ENCODE results near the gene ARHGEF2. TPM values are rescaled to one million over a fixed set of nuclear protein-coding genes. Genes with fewer than 3 reads are reported as not detected.

The ARHGEF2 gene
- total and polyA plus RNA-seq, 2 of the 13 experiments (the other 11 are each of a cell fraction or from before 2014, with no cell fraction given) = 16.1 to 32.1 TPM

- no peak for TF ChIP-seq PBX3 (CRISPR knock-in tag; IDR thresholded peaks at IDR 0.05; ENCODE audit: borderline replicate concordance)
- TF ChIP-seq HDAC2 (CRISPR knock-in tag; IDR thresholded peaks at IDR 0.05) = no peak
Measured at GRCh38 chr1:155966750-155967149, 11.6 kb downstream of the ARHGEF2 start (continued).

DNA sequence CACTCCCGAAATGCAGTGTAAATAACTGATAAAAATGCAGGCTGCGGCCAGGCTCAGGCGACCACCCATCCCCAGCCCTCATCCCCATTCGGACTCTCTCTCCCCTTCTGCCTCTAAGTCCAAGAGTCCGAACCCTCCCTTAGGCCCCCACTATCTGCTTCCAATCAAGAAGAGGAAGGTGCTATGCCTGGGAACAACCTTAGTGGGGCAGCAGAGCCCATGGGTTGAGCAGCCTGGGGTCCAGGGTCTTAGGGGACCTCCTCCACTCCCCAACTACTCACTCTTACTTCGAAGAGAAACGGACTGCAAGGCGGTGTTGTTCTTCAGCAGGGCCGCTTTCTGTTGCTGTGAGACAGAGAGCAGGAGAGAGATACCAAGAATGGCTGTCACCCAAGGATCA is 12.2 kb downstream of the ARHGEF2 start:
- POLR2A ChIA-PET = interaction anchor here (2.4 to 5.0 kb wide), 3 partner anchors 11 to 21 kb away, joined by 18 to 64 read pairs (median 37); partner anchors contain the start of gene ARHGEF2
- H3K79me2 ChIP-seq (ENCODE audit: insufficient read depth, low read length) = peaks cover 19% of the 10 kb centered on the region
- CTCF ChIA-PET (ENCODE audit: low intra/inter-chr PET ratio, low total read pairs) = interaction anchor here (0.7 kb wide), 1 partner anchor 23 kb away, joined by 5 read pairs; no protein-coding TSS in a partner anchor
- TF ChIP-seq ZNF703 (CRISPR knock-in tag; IDR thresholded peaks at IDR 0.05; ENCODE audit: borderline replicate concordance) (no peak), LCORL (IDR thresholded peaks at IDR 0.05) (no peak), LCORL (CRISPR knock-in tag; IDR thresholded peaks at IDR 0.05) (peak; percentile 47; the same call in 1 of the 2 replicates), ZBTB49 (CRISPR knock-in tag; IDR thresholded peaks at IDR 0.05; ENCODE audit: borderline replicate concordance) (no peak), HNF4A (CRISPR knock-in tag; IDR thresholded peaks at IDR 0.05) (peak; percentile 52), ZMAT3 (CRISPR knock-in tag; conservative IDR thresholded peaks at IDR 0.05) (no peak), HOXA3 (CRISPR knock-in tag; IDR thresholded peaks at IDR 0.05) (0 out of 2 replicates have a peak, but pooled peaks have one; percentile 18), RAD21 (CRISPR knock-in tag; IDR thresholded peaks at IDR 0.05) (peak; percentile 56; the same call in 1 of the 2 replicates), ZNF263 (CRISPR knock-in tag; IDR thresholded peaks at IDR 0.05) (peak; percentile 30; the same call in 1 of the 2 replicates), KDM5B (CRISPR knock-in tag; IDR thresholded peaks at IDR 0.05; ENCODE audit: borderline replicate concordance) (0 out of 2 replicates have a peak, but pooled peaks have one; percentile 17), STAG1 (CRISPR knock-in tag; IDR thresholded peaks at IDR 0.05) (peak; percentile 63), PATZ1 (CRISPR knock-in tag; IDR thresholded peaks at IDR 0.05) (0 out of 2 replicates have a peak, but pooled peaks have one; percentile 44)
- TF ChIP-seq, protein P1, sequence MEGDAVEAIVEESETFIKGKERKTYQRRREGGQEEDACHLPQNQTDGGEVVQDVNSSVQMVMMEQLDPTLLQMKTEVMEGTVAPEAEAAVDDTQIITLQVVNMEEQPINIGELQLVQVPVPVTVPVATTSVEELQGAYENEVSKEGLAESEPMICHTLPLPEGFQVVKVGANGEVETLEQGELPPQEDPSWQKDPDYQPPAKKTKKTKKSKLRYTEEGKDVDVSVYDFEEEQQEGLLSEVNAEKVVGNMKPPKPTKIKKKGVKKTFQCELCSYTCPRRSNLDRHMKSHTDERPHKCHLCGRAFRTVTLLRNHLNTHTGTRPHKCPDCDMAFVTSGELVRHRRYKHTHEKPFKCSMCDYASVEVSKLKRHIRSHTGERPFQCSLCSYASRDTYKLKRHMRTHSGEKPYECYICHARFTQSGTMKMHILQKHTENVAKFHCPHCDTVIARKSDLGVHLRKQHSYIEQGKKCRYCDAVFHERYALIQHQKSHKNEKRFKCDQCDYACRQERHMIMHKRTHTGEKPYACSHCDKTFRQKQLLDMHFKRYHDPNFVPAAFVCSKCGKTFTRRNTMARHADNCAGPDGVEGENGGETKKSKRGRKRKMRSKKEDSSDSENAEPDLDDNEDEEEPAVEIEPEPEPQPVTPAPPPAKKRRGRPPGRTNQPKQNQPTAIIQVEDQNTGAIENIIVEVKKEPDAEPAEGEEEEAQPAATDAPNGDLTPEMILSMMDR (CRISPR knock-in tag; IDR thresholded peaks at IDR 0.05) = peak; percentile 68

More for the DNA sequence above, 12.2 kb downstream of the ARHGEF2 start:
- H3K4me2 ChIP-seq (ENCODE audit: low read depth, low read length) = no peak overlapping the region
- DNase-seq (ENCODE audit: low spot score) = no peak
- peak overlapping the region; percentile 86 for H3K27ac ChIP-seq (ENCODE audit: extremely low read length, insufficient read depth, low read length)
- peak; percentile 23; the same call in 2 of the 3 replicates for ATAC-seq
- no peaks in the 10 kb centered on the region; the same call in 1 of the 2 replicates for H4K20me1 ChIP-seq (ENCODE audit: insufficient read depth, low read length)
- no peak for FAIRE-seq
- H3K27me3 ChIP-seq (ENCODE audit: control insufficient read depth in 1 of 2, insufficient read depth in 2 of 2, low read length in 2 of 2) = no peaks in the 10 kb centered on the region
- peaks cover 54% of the 10 kb centered on the region for H3K4me1 ChIP-seq (ENCODE audit: insufficient read depth, low read length)
- WGBS (ENCODE audit: low lambda C conversion rate) = 85% methylated on average over 9 of the region's 9 CpGs
- BruUV-seq (replicated peaks) = no TSS peak
- no peak overlapping the region for H3K9ac ChIP-seq (ENCODE audit: insufficient read depth, low read depth, low read length)
- intact Hi-C loops (cut with micrococcal nuclease; ENCODE audit: unreplicated experiment) = no loop called here
- no peak overlapping the region for H3K4me3 ChIP-seq (replicated peaks in 1 of 3; ENCODE audit: insufficient read depth in 1 of 3, low read depth in 2 of 3, low read length in 3 of 3)
- H3K9me3 ChIP-seq (ENCODE audit: low read length) = no peaks in the 10 kb centered on the region
- H3K36me3 ChIP-seq (replicated peaks in 1 of 2; ENCODE audit: control insufficient read depth in 1 of 2, insufficient read depth in 2 of 2, low read length in 2 of 2) = peaks cover 33 to 64% of the 10 kb centered on the region in 2 experiments
- no peak overlapping the region for H2AFZ ChIP-seq (ENCODE audit: low read length)
- in situ Hi-C loops (cut with HindIII; ENCODE audit: extremely low pct_ligation_motif_present, low pct_unique_long_range_greater_than_20kb) = no loop called here

Measured in HepG2 (cell line).